ENCODE results near the gene EDEM2. TPM values are rescaled to one million over a fixed set of nuclear protein-coding genes. Genes with fewer than 3 reads are reported as not detected.

EDEM2 gene
- total and polyA plus RNA-seq, 10 donors, result 18.3 to 37.5 (median 32.2) TPM

DNA sequence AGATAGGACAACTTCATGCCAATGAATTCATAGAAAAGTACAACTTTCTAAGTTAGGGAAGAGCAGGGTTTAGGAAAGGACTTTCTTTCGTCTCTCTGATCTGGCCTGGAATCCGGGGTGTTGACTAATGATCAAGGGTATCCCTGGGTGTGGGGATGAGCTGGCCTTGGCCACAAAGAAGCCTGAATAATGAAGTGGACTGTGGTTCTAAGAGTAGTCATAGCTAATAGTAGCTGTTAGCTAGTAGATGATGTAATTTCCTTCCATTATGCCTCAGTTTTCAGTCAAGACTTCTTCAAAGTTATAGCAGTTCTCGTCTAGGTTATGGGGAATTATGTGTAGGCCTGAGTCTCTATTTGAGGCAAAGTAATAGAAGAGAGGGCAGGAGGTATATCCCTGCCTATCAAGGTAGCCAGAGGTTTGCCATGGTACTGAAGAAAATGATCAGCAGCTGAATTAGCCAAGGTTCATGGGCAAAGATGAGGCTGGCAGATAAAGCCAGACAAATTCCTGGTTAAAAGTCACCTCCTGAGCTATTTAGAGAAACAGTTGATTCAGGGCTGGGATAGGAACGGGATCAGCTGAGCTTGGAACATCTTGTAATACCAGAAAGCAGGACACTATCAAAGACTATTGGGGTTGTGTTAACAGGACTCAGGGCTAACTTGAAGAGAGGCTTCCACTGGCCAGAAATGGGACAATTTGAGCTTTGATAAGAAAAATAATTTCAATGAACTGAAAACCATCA, 35.8 kb downstream of the EDEM2 start:
- WGBS, 5 donors, result 60 to 76% (median 75%) methylated on average over 4 of the region's 4 CpGs
- intact Hi-C loops (cut with DNase I; ENCODE audit: low total_unique reads), result no loop called here
- no peak overlapping the region for H3K27ac ChIP-seq

GRCh38 chr20:35108921-35109320, 38.2 kb downstream of the EDEM2 start:
- 90 to 96% (median 95%) methylated on average over 4 of the region's 4 CpGs for WGBS, 5 donors
- no peak overlapping the region for H3K27ac ChIP-seq
- H3K36me3 ChIP-seq, result peaks cover 0 to 58% (median 13%) of the 10 kb centered on the region in 6 donors
- no peaks in the 10 kb centered on the region for H3K9me3 ChIP-seq
- intact Hi-C loops (cut with DNase I; ENCODE audit: low total_unique reads), result no loop called here
- TF ChIP-seq POLR2AphosphoS5 (IDR thresholded peaks at IDR 0.05) (no peak), POLR2A (IDR thresholded peaks at IDR 0.05) (no peak), CTCF (IDR thresholded peaks at IDR 0.05 in 8 of 11, conservative IDR thresholded peaks at IDR 0.05 in 3 of 11) (no peak)
- no peak for DNase-seq
- no peak overlapping the region for H3K4me3 ChIP-seq
- no peaks in the 10 kb centered on the region for H3K27me3 ChIP-seq (replicated peaks in 1 of 7)
- H3K4me1 ChIP-seq, result no peaks in the 10 kb centered on the region

More for the DNA sequence above, 35.8 kb downstream of the EDEM2 start:
- H3K9me3 ChIP-seq, result no peaks in the 10 kb centered on the region
- H3K36me3 ChIP-seq, result peaks cover 0 to 82% (median 37%) of the 10 kb centered on the region in 6 donors
- H3K27me3 ChIP-seq (replicated peaks in 1 of 7), result no peaks in the 10 kb centered on the region
- H3K4me1 ChIP-seq, result no peaks in the 10 kb centered on the region
- DNase-seq, result no peak
- TF ChIP-seq POLR2A (IDR thresholded peaks at IDR 0.05), result no peak
- no peak for TF ChIP-seq CTCF (IDR thresholded peaks at IDR 0.05 in 8 of 11, conservative IDR thresholded peaks at IDR 0.05 in 3 of 11)
- TF ChIP-seq POLR2AphosphoS5 (IDR thresholded peaks at IDR 0.05), result no peak
- no peak overlapping the region for H3K4me3 ChIP-seq

DNA sequence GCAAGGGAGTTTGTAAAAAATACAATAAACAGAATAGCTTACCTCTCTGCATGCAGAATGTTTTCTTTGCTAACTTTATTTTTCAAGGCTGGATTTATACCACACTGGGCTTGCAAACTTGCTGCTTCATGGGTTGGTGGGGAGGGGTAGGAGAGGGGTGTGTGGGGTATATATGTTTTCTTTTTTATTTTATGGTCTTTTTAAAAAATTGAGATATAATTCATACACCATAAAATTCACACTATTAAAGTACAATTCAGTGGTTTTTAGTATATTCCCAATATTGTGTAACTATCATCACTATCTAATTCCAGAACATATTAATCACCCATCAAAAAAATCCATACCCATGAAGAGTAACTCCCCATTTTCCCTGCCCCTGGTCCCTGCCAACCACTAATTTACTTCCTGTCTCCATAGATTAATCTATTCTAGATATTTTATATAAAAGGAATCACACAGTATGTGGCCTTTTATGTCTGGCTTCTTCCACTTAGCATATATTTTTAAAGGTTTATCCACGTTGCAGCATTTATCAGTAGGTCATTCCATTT, 40.2 kb downstream of the EDEM2 start:
- intact Hi-C loops (cut with DNase I; ENCODE audit: low total_unique reads), result no loop called here
- 85 to 98% (median 96%) methylated on average over 1 of the region's 1 CpG for WGBS, 5 donors
- Histone ChIP-seq H3K4me1 (no peaks in the 10 kb centered on the region), H3K36me3 (peaks cover 0 to 41% (median 5%) of the 10 kb centered on the region in 6 donors), H3K27ac (no peak overlapping the region), H3K9me3 (no peaks in the 10 kb centered on the region), H3K4me3 (no peak overlapping the region), H3K27me3 (replicated peaks in 1 of 7) (no peaks in the 10 kb centered on the region)
- DNase-seq, result no peak
- TF ChIP-seq CTCF (IDR thresholded peaks at IDR 0.05 in 8 of 11, conservative IDR thresholded peaks at IDR 0.05 in 3 of 11) (no peak), POLR2A (IDR thresholded peaks at IDR 0.05) (no peak), POLR2AphosphoS5 (IDR thresholded peaks at IDR 0.05) (no peak)

DNA sequence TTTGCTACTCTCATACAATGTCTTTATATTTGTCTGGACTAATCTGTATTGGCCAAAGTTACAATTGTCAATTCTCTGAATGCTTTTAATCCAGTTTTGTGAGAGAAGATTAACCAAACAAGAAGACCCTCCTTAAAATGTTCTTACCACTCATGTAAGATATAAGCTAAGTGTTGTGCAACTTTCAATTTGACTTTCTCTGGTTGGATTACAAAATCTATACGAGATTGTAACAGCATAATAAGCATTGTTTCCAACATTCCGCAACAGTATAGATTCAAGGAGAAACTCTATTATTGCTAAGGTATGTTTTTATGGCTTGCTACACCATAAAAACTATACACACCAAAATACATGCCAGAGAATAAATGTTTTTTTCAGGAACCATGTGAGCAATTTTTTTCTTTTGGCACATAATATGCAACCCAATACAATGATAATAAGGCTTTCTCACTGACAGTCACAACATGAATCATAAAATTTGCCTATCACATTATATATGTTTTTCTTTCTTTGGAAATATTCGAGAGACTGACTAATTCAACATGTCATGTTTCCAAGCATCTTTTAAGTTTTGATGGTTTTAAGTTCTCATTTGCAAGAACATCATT, 42.3 kb downstream of the EDEM2 start:
- intact Hi-C loops (cut with DNase I; ENCODE audit: low total_unique reads), result no loop called here

More for the DNA sequence above, 42.3 kb downstream of the EDEM2 start:
- Histone ChIP-seq H3K27ac (no peak overlapping the region), H3K4me1 (no peaks in the 10 kb centered on the region), H3K27me3 (replicated peaks in 1 of 7) (no peaks in the 10 kb centered on the region), H3K4me3 (no peak overlapping the region), H3K9me3 (no peaks in the 10 kb centered on the region), H3K36me3 (peaks cover 0 to 22% (median 3%) of the 10 kb centered on the region in 6 donors)
- TF ChIP-seq POLR2A (IDR thresholded peaks at IDR 0.05) (no peak), POLR2AphosphoS5 (IDR thresholded peaks at IDR 0.05) (no peak), CTCF (IDR thresholded peaks at IDR 0.05 in 8 of 11, conservative IDR thresholded peaks at IDR 0.05 in 3 of 11) (no peak)
- DNase-seq, result no peak
- WGBS, 5 donors, result 68 to 82% (median 72%) methylated on average over 3 of the region's 3 CpGs
